K562 (cell line): ENCODE measurements around the gene TM9SF4. TPM values are rescaled to one million over a fixed set of nuclear protein-coding genes. Genes with fewer than 3 reads are reported as not detected.

Experiments used
- CHD4 ChIP-seq: fragments of 200-600 bp; sonication (generic); IDR thresholded peaks from 3 replicates; pipeline ENCODE4 v1.6.1; 2012; ENCODE audit warnings: low read depth, mild to moderate bottlenecking, mixed read lengths, low read length, inconsistent platforms; ENCODE audit not compliant: insufficient read depth, insufficient replicate concordance, poor library complexity, severe bottlenecking
- HDAC3 ChIP-seq: fragments of 450-650 bp; IDR thresholded peaks from 2 replicates; pipeline ENCODE4 v1.6.1; 2018; ENCODE audit warnings: borderline replicate concordance, mild to moderate bottlenecking, moderate library complexity; ENCODE audit not compliant: partially characterized antibody
- KLF13 ChIP-seq: fragments of 450-650 bp; IDR thresholded peaks from 2 replicates; pipeline ENCODE4 v1.6.1; 2016; ENCODE audit warnings: missing genetic modification characterization, low read depth, mild to moderate bottlenecking, missing compliant biosample characterization, moderate library complexity, borderline replicate concordance
- MTF1 ChIP-seq: fragments of 250-450 bp; sonication (Bioruptor Pico); IDR thresholded peaks from 2 replicates; pipeline ENCODE4 v1.9.0; 2021; ENCODE audit warnings: moderate library complexity, mild to moderate bottlenecking, inconsistent platforms, borderline replicate concordance
- NONO ChIP-seq, 2 experiments: fragments of 200-400 bp in 1 of 2; fragments of 450-650 bp in 1 of 2; formaldehyde crosslinking in 1 of 2; IDR thresholded peaks; 2 replicates each; pipeline ENCODE4 v1.6.1; 2017; ENCODE audit warnings: low read depth in 2 of 2, mild to moderate bottlenecking in 2 of 2, moderate library complexity in 2 of 2, low read length in 1 of 2
- PML ChIP-seq: IDR thresholded peaks from 2 replicates; pipeline ENCODE4 v1.6.1; 2012; ENCODE audit warnings: low read length, inconsistent platforms
- POLR2G ChIP-seq: fragments of 200-400 bp; formaldehyde crosslinking; IDR thresholded peaks from 2 replicates; pipeline ENCODE4 v1.6.1; 2017; ENCODE audit warnings: low read depth, mild to moderate bottlenecking, antibody characterized with exemption, low read length, moderate library complexity
- SIN3A ChIP-seq, 2 experiments: fragments of 150-350 bp in 1 of 2; IDR thresholded peaks; 2 replicates each; pipeline ENCODE4 v1.6.1; 2011 to 2016; ENCODE audit warnings: borderline replicate concordance in 2 of 2, low read depth in 2 of 2, low read length in 2 of 2, mild to moderate bottlenecking in 2 of 2, moderate library complexity in 2 of 2; ENCODE audit not compliant: control insufficient read depth in 1 of 2
- SRF ChIP-seq, 2 experiments: fragments of 250-450, 450-650 bp in 1 of 2; sonication (Bioruptor Pico) in 1 of 2; sonication (generic) in 1 of 2; formaldehyde crosslinking; IDR thresholded peaks; 2 replicates each; pipeline versions ENCODE4 v1.5.0 to v1.5.1; 2020 to 2022; ENCODE audit warnings: mild to moderate bottlenecking in 1 of 2, missing genetic modification reagents in 1 of 2
- TCF7 ChIP-seq: sonication (generic); IDR thresholded peaks from 2 replicates; pipeline ENCODE4 v1.6.1; 2016; ENCODE audit warnings: antibody characterized with exemption, borderline replicate concordance
- TFAM ChIP-seq: fragments of 250-450 bp; sonication (Bioruptor Pico); conservative IDR thresholded peaks from 2 replicates; pipeline ENCODE4 v1.5.0; 2021; ENCODE audit warnings: mild to moderate bottlenecking, moderate library complexity
- ZNF121 ChIP-seq: sonication (generic); formaldehyde crosslinking; conservative IDR thresholded peaks from 2 replicates; pipeline ENCODE4 v1.8.0; 2022; ENCODE audit warnings: missing genetic modification reagents
- ZNF347 ChIP-seq: fragments of 450-650 bp; formaldehyde crosslinking; IDR thresholded peaks from 2 replicates; pipeline ENCODE4 v1.4.0; 2020; ENCODE audit warnings: low read depth, mild to moderate bottlenecking, moderate library complexity
- ZNF436 ChIP-seq: fragments of 250-450, 450-650 bp; sonication (Bioruptor Pico); formaldehyde crosslinking; IDR thresholded peaks from 2 replicates; pipeline ENCODE4 v1.7.0; 2020; ENCODE audit warnings: mild to moderate bottlenecking
- ZNF589 ChIP-seq: fragments of 200-800 bp; sonication (Bioruptor generic); IDR thresholded peaks from 2 replicates; pipeline ENCODE4 v1.6.1; 2016; ENCODE audit warnings: low read depth, missing genetic modification characterization, missing compliant biosample characterization
- ZNF644 ChIP-seq: fragments of 200-800 bp; sonication (Bioruptor generic); IDR thresholded peaks from 2 replicates; pipeline ENCODE4 v1.6.1; 2016; ENCODE audit warnings: low read depth, missing genetic modification characterization, missing compliant biosample characterization
- polyA plus RNA-seq, 8 experiments: library from polyadenylated mRNA; depleted of rRNA in 4 of 8; stranded (reverse) in 5 of 8; unstranded in 3 of 8; fragments of >200 nt; fragmentation: Nextera tagmentation in 2 of 8; fragmentation: Illumina TruSeq in 1 of 8; extraction: Ambion mirVana in 2 of 8; extraction: Trizol in 1 of 8; gene quantifications; 2 replicates each; pipeline versions ENCODE4 v1.2.1 to v1.2.3, GENCODE V29; 2011 to 2014; ENCODE audit warnings: inconsistent platforms in 1 of 8, missing spikeins in 1 of 8
- total RNA-seq, 7 experiments: library from RNA; depleted of rRNA in 6 of 7; stranded (reverse); fragments of >200 nt in 6 of 7; fragmentation: Illumina TruSeq in 2 of 7; extraction: Trizol in 2 of 7; gene quantifications; 2 replicates each; pipeline versions ENCODE4 v1.2.1 to v1.2.3, GENCODE V29; 2011 to 2021; ENCODE audit warnings: low replicate concordance in 1 of 7
- TF ChIP-seq, protein P1 (sequence below): sonication (generic); formaldehyde crosslinking; IDR thresholded peaks from 2 replicates; pipeline ENCODE4 v1.8.0; 2023; ENCODE audit warnings: mild to moderate bottlenecking, missing genetic modification reagents
- TF ChIP-seq, protein P2 (sequence below), 2 experiments: fragments of 450-650 bp; conservative IDR thresholded peaks; 2 replicates each; pipeline ENCODE4 v1.6.1; 2017; ENCODE audit warnings: mild to moderate bottlenecking in 2 of 2, moderate library complexity in 2 of 2
- TF ChIP-seq, protein P3 (sequence below): IDR thresholded peaks from 2 replicates; pipeline ENCODE4 v1.6.1; 2011; ENCODE audit not compliant: insufficient read length; ENCODE audit errors: extremely low read depth

The TM9SF4 gene
- total and polyA plus RNA-seq, 9 of the 15 experiments (the other 6 are each of a cell fraction or from before 2014, with no cell fraction given): 14.5 to 46.3 (median 26.9) TPM

DNA sequence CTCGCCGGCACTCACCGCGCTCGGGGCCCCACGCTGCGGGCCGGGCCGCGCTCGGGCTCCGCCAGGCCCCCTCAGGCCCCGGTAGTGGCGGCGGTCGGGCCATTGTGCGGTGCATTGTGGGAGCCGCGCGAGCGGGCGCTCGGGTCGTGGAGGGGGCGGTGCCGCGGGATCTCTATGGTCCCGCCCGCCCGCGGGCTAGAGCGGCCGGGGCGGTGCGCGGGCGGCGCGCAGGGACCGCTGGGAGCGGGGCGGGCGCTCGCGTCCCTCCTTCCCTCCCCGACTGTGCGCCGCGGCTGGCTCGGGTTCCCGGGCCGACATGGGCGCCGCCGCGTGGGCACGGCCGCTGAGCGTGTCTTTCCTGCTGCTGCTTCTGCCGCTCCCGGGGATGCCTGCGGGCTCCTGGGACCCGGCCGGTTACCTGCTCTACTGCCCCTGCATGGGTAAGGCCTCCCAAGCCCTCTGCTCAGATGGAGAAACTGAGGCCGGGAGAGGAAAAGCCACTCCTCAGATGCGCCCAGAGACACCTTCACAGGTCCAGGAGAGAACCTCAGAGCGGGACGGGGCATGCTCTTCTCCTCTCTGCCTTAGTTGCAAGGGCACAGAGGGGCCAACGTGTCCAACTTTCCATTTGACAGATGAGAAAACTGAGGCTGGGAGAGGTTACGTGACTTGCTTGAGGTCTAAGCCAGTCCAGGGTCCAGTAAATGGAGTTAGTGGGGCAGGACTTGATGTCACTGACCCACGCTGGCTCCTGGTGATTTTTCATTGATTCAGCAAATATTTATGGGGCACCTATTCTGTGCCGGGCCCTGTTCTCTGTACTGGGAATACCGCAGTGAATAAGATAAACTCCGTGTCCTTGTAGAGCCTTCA is 98.3 kb downstream of the TM9SF4 start, which contains the start of the genes PLAGL2 and POFUT1 (continued):
- TF ChIP-seq, protein P1, sequence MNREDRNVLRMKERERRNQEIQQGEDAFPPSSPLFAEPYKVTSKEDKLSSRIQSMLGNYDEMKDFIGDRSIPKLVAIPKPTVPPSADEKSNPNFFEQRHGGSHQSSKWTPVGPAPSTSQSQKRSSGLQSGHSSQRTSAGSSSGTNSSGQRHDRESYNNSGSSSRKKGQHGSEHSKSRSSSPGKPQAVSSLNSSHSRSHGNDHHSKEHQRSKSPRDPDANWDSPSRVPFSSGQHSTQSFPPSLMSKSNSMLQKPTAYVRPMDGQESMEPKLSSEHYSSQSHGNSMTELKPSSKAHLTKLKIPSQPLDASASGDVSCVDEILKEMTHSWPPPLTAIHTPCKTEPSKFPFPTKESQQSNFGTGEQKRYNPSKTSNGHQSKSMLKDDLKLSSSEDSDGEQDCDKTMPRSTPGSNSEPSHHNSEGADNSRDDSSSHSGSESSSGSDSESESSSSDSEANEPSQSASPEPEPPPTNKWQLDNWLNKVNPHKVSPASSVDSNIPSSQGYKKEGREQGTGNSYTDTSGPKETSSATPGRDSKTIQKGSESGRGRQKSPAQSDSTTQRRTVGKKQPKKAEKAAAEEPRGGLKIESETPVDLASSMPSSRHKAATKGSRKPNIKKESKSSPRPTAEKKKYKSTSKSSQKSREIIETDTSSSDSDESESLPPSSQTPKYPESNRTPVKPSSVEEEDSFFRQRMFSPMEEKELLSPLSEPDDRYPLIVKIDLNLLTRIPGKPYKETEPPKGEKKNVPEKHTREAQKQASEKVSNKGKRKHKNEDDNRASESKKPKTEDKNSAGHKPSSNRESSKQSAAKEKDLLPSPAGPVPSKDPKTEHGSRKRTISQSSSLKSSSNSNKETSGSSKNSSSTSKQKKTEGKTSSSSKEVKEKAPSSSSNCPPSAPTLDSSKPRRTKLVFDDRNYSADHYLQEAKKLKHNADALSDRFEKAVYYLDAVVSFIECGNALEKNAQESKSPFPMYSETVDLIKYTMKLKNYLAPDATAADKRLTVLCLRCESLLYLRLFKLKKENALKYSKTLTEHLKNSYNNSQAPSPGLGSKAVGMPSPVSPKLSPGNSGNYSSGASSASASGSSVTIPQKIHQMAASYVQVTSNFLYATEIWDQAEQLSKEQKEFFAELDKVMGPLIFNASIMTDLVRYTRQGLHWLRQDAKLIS (CRISPR knock-in tag): peak; percentile 88; the same call in 1 of the 2 replicates
- TF ChIP-seq CHD4 (no peak), NONO (IDR thresholded peaks at IDR 0.05; ENCODE audit: low read depth in 2 of 2, low read length in 1 of 2) (peak; percentile 74 to 81; a peak in 3 of 4 replicates), TCF7 (no peak), POLR2G (peak; percentile 96), ZNF436 (no peak), ZNF589 (no peak), ZNF121 (CRISPR knock-in tag) (no peak), SIN3A (IDR thresholded peaks at IDR 0.05; ENCODE audit: borderline replicate concordance in 2 of 2, control insufficient read depth in 1 of 2, low read depth in 2 of 2, low read length in 2 of 2) (peak in 1 of 2 experiments; percentile 89; a peak in 1 of 4 replicates), KLF13 (tag) (peak; percentile 52; the same call in 1 of the 2 replicates), HDAC3 (no peak), MTF1 (no peak), ZNF644 (tag) (no peak), PML (peak; percentile 77), ZNF347 (CRISPR knock-in tag) (no peak), SRF (CRISPR knock-in tag; IDR thresholded peaks at IDR 0.05) (no peak), TFAM (CRISPR knock-in tag) (no peak)
- TF ChIP-seq, protein P2, sequence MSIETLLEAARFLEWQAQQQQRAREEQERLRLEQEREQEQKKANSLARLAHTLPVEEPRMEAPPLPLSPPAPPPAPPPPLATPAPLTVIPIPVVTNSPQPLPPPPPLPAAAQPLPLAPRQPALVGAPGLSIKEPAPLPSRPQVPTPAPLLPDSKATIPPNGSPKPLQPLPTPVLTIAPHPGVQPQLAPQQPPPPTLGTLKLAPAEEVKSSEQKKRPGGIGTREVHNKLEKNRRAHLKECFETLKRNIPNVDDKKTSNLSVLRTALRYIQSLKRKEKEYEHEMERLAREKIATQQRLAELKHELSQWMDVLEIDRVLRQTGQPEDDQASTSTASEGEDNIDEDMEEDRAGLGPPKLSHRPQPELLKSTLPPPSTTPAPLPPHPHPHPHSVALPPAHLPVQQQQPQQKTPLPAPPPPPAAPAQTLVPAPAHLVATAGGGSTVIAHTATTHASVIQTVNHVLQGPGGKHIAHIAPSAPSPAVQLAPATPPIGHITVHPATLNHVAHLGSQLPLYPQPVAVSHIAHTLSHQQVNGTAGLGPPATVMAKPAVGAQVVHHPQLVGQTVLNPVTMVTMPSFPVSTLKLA (conservative IDR thresholded peaks at IDR 0.05): peak; percentile 52 to 76
- TF ChIP-seq, protein P3, sequence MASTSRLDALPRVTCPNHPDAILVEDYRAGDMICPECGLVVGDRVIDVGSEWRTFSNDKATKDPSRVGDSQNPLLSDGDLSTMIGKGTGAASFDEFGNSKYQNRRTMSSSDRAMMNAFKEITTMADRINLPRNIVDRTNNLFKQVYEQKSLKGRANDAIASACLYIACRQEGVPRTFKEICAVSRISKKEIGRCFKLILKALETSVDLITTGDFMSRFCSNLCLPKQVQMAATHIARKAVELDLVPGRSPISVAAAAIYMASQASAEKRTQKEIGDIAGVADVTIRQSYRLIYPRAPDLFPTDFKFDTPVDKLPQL: no peak
